ENCODE data around the gene YES1.

YES1 gene

DNA sequence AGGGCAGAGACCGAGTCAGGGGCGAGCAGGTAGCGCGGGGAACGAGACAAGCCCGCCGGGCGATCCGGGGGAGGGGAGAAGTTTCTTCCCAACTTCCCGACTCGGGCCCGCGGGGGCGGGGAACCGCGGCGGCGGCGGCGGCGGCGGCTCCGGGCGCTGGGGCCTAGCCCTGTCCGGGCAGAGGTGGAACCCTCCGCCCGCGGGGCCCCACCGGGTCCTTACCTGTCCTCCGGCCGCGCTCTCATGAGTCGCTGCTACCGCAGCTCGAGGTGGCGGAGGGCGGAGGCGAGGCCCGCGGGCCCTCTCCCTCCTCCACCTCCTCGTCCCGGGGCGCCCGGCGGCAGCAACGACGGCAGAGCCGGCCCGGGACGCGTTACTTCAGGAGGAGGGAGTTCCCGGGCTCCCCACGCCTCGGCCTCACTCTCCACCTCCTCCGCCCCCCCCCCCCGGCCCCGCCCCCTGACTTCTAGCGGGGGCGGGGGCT is at the start of gene YES1:
TSS of gene YES1 (minus strand) at position 351 of the 484 bp plus-strand sequence. CDS start 55,415 bp downstream, outside the sequence.
- TF ChIP-seq, protein P1, sequence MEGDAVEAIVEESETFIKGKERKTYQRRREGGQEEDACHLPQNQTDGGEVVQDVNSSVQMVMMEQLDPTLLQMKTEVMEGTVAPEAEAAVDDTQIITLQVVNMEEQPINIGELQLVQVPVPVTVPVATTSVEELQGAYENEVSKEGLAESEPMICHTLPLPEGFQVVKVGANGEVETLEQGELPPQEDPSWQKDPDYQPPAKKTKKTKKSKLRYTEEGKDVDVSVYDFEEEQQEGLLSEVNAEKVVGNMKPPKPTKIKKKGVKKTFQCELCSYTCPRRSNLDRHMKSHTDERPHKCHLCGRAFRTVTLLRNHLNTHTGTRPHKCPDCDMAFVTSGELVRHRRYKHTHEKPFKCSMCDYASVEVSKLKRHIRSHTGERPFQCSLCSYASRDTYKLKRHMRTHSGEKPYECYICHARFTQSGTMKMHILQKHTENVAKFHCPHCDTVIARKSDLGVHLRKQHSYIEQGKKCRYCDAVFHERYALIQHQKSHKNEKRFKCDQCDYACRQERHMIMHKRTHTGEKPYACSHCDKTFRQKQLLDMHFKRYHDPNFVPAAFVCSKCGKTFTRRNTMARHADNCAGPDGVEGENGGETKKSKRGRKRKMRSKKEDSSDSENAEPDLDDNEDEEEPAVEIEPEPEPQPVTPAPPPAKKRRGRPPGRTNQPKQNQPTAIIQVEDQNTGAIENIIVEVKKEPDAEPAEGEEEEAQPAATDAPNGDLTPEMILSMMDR (IDR thresholded peaks at IDR 0.05; ENCODE audit: low read depth, low read length): no peak
- DNase-seq (ENCODE audit: low read depth in 2 of 2): peak in 1 of 2 donors; percentile 71

DNA sequence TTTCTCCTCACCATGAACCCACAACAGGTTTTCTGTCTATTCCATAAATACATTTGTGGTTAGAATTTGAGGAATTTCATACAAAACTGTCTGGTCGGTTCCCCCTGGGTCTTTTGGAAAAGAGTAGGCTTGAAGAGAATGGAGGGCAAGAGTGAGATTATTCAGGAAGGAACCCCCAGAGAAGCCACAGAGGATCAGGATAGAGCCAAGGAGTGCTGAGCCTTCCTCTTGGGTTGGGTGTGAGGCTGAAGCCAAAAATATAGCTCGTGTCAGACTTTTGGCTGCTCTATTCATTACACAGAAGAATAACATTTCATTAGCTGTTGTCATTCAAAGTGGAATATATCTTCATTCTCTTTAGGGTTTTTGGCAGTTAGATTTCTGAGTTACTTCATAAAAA is 45.9 kb upstream of the YES1 start:
- H3K4me3 ChIP-seq (replicated peaks in 1 of 2; ENCODE audit: low read depth in 2 of 2, low read length in 2 of 2): no peak overlapping the region
- TF ChIP-seq, protein P1 (IDR thresholded peaks at IDR 0.05; ENCODE audit: low read depth, low read length): no peak
- no peak for DNase-seq (ENCODE audit: low read depth in 2 of 2)

More for the DNA sequence above, at the start of gene YES1:
- peak within 1 kb of the TSS; percentile 95 to 97 for H3K4me3 ChIP-seq (replicated peaks in 1 of 2; ENCODE audit: low read depth in 2 of 2, low read length in 2 of 2)

DNA sequence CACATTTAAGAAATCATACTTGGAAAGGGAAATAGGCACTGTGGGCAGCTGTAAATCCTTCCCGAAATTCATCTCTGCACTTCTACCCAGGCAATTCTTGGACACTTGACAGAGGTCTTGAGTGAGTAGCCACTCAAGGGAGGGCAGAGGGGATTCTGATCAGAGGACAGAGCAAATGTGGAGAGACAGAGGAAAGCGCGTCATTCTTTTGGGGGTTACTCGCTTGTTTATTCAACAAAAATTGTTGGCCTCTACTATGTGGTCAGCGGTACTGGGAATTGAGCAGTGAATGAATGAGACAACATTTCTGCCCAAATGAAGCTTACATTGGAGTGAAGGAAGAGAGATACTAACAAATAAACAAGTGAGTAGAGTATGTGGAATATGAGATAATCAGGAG is 41.4 kb upstream of the YES1 start:
- DNase-seq (ENCODE audit: low read depth in 2 of 2): no peak
- TF ChIP-seq, protein P1 (IDR thresholded peaks at IDR 0.05; ENCODE audit: low read depth, low read length): no peak

DNA sequence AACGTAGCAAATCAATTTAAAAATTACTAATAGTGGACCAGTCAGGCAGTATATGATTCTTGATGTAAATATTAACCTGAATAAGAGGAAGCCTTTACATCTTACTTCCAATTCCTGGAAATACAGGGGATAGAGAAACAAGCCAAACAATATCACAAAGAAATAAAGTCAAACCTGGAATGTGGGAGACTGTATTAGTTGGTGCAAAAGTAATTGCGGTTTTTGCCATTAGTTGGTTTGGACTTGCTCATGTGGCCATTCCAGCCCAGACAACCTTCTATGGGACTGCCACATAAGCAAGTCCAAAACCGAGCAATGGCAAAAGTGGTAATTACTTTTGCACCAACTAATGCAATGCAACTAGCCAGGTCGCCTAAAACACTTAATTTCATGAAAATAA is 38.9 kb upstream of the YES1 start:
- TF ChIP-seq, protein P1 (IDR thresholded peaks at IDR 0.05; ENCODE audit: low read depth, low read length): no peak
- no peak for DNase-seq (ENCODE audit: low read depth in 2 of 2)
- no peak overlapping the region for H3K4me3 ChIP-seq (replicated peaks in 1 of 2; ENCODE audit: low read depth in 2 of 2, low read length in 2 of 2)

More for the DNA sequence above, 41.4 kb upstream of the YES1 start:
- no peak overlapping the region for H3K4me3 ChIP-seq (replicated peaks in 1 of 2; ENCODE audit: low read depth in 2 of 2, low read length in 2 of 2)

DNA sequence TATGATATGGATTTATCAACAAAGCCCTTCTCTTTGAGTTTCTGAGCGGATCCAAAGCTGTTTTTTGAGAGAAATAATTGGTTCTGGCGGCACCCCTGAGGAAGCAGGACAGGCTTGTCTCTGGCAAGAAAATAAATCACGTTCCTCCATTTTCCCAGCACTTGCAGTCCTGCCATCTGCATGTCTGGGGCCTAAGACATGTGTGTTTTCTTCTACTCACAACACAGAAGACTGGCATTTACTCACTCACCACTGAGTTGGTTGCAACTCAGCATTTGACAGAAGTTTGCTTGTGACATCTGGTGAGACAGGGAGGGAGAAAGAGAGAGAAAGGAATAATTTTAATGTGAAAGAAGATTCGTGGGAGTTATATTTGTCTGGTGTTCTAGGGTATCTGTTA is 37.0 kb upstream of the YES1 start:
- TF ChIP-seq, protein P1 (IDR thresholded peaks at IDR 0.05; ENCODE audit: low read depth, low read length): no peak
- no peak for DNase-seq (ENCODE audit: low read depth in 2 of 2)

DNA sequence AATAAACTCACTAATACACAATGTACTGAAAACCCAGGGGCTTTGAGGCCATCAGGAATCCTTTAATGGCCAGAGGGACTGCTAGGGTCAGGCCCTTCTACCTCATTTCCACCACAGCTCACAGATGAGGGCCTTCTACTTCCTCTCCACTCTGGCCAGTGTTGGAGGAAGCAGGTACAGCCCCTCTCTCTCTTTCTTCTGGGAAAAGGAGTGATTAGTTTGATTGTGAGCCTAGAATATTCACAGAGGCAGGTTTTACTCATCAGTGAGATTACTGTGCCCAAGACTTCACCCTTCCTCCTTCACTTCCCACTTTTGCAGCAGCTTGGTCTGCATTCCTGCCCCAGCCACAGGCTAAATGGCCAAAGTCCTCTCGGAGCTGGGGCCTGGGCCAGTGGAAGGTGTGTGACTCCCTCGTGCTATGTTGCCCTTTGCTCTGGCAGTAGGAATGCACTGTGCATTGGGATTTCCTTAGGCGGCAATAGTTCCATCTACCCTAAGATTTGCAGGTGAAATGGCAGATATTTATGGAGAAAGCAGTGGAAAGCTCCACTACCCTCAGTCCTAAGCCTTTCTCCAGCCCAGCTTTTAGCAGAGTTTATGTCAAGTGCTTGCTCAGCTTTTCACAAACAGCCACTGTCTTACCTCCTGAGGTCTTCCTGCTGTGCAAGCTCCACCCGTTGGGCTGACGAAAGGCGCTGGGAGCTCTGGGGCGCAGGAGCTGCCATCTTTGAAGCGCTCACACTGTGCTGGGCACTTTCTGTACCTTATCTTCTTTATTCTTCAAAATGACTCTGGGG is 36.2 kb upstream of the YES1 start:
- TF ChIP-seq, protein P1 (IDR thresholded peaks at IDR 0.05; ENCODE audit: low read depth, low read length): no peak
- no peak overlapping the region for H3K4me3 ChIP-seq (replicated peaks in 1 of 2; ENCODE audit: low read depth in 2 of 2, low read length in 2 of 2)
- DNase-seq (ENCODE audit: low read depth in 2 of 2): no peak

More for the DNA sequence above, 37.0 kb upstream of the YES1 start:
- no peak overlapping the region for H3K4me3 ChIP-seq (replicated peaks in 1 of 2; ENCODE audit: low read depth in 2 of 2, low read length in 2 of 2)

Measured in cardiac fibroblast (primary cell).